Measurements from ENCODE around the gene VPS13C.

- TF ChIP-seq CTCF (IDR thresholded peaks at IDR 0.05), result no peak
- TF ChIP-seq EZH2 (IDR thresholded peaks at IDR 0.05), result no peak
- TF ChIP-seq EZH2phosphoT487 (IDR thresholded peaks at IDR 0.05), result no peak
Measured at GRCh38 chr15:62090988-62091387, 30.7 kb upstream of the VPS13C start.

Data from neural progenitor cell (in vitro differentiated cells).